Nephron progenitor cell (in vitro differentiated cells): ENCODE results near the gene RAD51B.
A peak's percentile ranks its signal among the peaks of the same experiment; 100 is the strongest.
"Not testable (repeated sequence)": the region's sequence is repeated elsewhere in the genome, so short reads cannot be mapped to it uniquely, and the experiment has no call there.

ENCODE experiments used
- DNase-seq: peaks from one replicate; pipeline ENCODE4 v3.0.0; 2021
- H3K27ac Mint-ChIP-seq: 2 replicates; pipeline ENCODE4 v1.8.0; 2021; ENCODE audit warnings: mild to moderate bottlenecking, moderate library complexity, mixed read lengths
- H3K27me3 Mint-ChIP-seq: 2 replicates; pipeline ENCODE4 v1.8.0; 2021; ENCODE audit warnings: mild to moderate bottlenecking, low read depth, mixed read lengths; ENCODE audit not compliant: poor library complexity
- H3K36me3 Mint-ChIP-seq: 2 replicates; pipeline ENCODE4 v1.8.0; 2021; ENCODE audit warnings: low read depth, mixed read lengths
- H3K4me1 Mint-ChIP-seq: 2 replicates; pipeline ENCODE4 v1.8.0; 2021; ENCODE audit warnings: mixed read lengths
- H3K4me3 Mint-ChIP-seq: 2 replicates; pipeline ENCODE4 v1.8.0; 2021; ENCODE audit warnings: mild to moderate bottlenecking, moderate library complexity, mixed read lengths
- H3K9me3 Mint-ChIP-seq: 2 replicates; pipeline ENCODE4 v1.8.0; 2021; ENCODE audit warnings: mild to moderate bottlenecking, moderate library complexity, mixed read lengths
- CTCF ChIP-seq: fragments of 200-600 bp; sonication (generic); IDR thresholded peaks from 2 replicates; pipeline ENCODE4 v1.5.0; 2021; ENCODE audit warnings: antibody characterized with exemption

Gene RAD51B

DNA sequence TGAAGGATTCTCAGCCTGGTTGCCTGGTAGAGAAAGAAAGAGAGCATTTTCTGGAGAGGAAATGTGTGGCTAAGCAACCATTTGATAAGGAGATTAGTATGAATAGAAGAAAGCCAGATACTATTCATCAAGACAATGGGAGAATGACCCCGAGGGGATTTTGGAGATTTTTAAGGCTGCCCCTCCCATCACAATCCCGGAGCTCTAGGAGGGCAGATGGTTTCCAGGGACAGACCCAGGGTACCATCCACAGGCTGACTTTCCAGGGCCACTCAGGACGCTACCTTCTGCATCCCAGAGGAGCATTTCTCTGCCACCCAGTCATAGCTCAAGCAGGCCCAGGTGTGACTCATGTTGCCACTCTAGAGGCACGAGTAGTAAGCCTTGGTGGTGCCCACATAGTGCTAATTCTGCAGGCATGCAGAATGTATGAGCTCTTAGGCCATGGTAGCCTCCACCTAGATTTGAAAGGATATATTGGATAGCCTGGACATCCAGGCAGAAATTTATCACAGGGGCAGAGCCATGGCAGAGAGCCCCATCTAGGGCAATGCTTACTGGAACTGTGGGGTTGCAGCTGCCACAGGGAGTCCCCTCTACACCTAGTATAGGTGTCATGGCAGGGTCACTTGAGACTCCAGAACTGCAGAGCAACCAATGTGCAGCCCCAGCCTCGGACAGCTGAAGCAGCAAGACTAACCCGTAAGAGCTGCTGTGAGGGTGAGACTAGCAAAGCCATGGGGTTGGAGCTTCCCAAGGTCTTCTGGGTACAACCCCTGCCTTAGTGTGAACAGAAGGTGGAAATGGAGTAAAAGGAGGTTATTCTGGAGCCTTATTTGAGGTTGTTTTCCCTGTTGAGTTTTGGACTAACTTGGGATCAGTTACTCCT is 607.3 kb downstream of the RAD51B start:
- no peaks in the 10 kb centered on the region for H3K27me3 Mint-ChIP-seq
- TF ChIP-seq CTCF: no peak
- peaks cover 59% of the 10 kb centered on the region for H3K9me3 Mint-ChIP-seq
- H3K27ac Mint-ChIP-seq: peak overlapping the region; percentile 27
- H3K4me1 Mint-ChIP-seq: peaks cover 5% of the 10 kb centered on the region
- H3K4me3 Mint-ChIP-seq: no peak overlapping the region
- H3K36me3 Mint-ChIP-seq: peaks cover 41% of the 10 kb centered on the region
- DNase-seq: no peak

DNA sequence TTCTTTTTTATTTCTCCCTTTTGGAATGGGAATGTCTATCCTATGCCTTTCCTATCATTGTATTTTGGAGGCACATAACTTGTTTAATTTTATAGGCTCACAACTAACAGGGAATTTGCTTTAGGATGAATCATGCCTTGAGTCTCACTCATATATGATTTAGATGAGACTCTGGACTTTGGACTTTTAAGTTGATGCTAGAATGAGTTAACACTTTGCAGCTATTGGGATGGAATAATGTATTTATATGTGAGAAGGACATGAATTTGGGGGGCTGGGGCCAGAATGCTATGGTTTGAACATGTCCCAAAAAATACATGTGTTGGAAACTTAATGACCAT is 607.9 kb downstream of the RAD51B start:
- Mint-ChIP-seq H3K4me1 (peaks cover 4% of the 10 kb centered on the region), H3K27me3 (no peaks in the 10 kb centered on the region)
- no peak for TF ChIP-seq CTCF

DNA sequence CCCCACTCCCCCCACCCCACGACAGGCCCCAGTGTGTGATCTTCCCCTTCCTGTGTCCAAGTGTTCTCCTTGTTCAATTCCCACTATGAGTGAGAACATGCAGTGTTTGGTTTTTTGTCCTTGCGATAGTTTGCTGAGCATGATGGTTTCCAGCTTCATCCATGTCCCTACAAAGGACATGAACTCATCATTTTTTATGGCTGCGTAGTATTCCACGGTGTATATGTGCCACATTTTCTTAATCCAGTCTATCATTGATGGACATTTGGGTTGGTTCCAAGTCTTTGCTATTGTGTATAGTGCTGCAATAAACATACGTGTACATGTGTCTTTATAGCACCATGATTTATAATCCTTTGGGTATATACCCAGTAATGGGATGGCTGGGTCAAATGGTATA is 609.3 kb downstream of the RAD51B start:
- H3K27me3 Mint-ChIP-seq, H3K4me1 Mint-ChIP-seq, H3K4me3 Mint-ChIP-seq, H3K27ac Mint-ChIP-seq, DNase-seq: not testable (repeated sequence)
- Mint-ChIP-seq H3K9me3 (peaks cover 72% of the 10 kb centered on the region), H3K36me3 (peaks cover 53% of the 10 kb centered on the region)

More for the DNA sequence above, 607.9 kb downstream of the RAD51B start:
- peaks cover 62% of the 10 kb centered on the region for H3K9me3 Mint-ChIP-seq
- H3K4me3 Mint-ChIP-seq: no peak overlapping the region
- no peak overlapping the region for H3K27ac Mint-ChIP-seq
- DNase-seq: no peak
- peaks cover 44% of the 10 kb centered on the region for H3K36me3 Mint-ChIP-seq

- not testable (repeated sequence) for DNase-seq
These were observed 614.6 kb downstream of the RAD51B start for GRCh38 chr14:68434173-68434572.

DNA sequence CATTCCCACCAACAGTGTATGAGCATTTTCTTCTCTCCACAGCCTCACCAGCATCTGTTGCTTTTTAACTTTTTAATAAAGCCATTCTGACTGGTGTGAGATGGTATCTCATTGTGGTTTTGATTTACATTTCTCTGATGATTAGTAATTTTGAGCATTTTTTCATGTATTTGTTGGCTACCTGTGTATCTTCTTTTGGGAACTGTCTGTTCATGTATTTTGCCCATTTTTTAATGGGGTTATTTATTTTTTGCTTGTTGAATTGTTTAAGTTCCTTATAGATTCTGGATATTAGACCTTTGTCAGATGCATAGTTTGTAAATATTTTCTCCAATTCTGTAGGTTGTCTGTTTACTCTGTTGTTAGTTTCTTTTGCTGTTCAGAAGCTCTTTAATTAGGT is 616.1 kb downstream of the RAD51B start:
- not testable (repeated sequence) for DNase-seq, H3K27me3 Mint-ChIP-seq, H3K4me3 Mint-ChIP-seq, H3K27ac Mint-ChIP-seq
- H3K36me3 Mint-ChIP-seq: peaks cover 46% of the 10 kb centered on the region
- H3K9me3 Mint-ChIP-seq: peaks cover 51% of the 10 kb centered on the region
- H3K4me1 Mint-ChIP-seq: peaks cover 17% of the 10 kb centered on the region

More at GRCh38 chr14:68434173-68434572, 614.6 kb downstream of the RAD51B start:
- H3K27ac Mint-ChIP-seq, H3K27me3 Mint-ChIP-seq, H3K4me3 Mint-ChIP-seq: not testable (repeated sequence)
- peaks cover 17% of the 10 kb centered on the region for H3K4me1 Mint-ChIP-seq
- H3K36me3 Mint-ChIP-seq: peaks cover 59% of the 10 kb centered on the region
- peaks cover 64% of the 10 kb centered on the region for H3K9me3 Mint-ChIP-seq

DNA sequence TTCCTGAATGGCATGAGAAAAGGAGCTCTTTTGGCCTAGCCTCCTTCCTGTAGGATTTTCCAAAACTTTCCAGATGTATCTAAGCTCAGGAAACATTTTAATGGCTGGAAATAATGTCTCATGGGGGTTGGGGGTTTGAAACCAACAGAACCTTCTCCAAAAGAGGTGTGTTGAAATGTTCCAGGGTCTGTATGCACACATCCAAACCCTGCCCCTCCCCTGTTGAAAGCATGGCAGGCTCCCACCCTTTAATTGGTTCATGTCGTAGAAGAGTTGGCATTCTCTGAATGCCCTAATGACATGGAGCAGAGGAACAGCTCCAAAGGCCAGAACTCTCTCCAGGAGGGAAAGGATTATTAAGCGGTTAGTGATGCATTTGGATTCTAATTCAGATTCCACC is 620.1 kb downstream of the RAD51B start:
- TF ChIP-seq CTCF: no peak
- peaks cover 19% of the 10 kb centered on the region for H3K36me3 Mint-ChIP-seq
- H3K4me3 Mint-ChIP-seq: no peak overlapping the region
- no peak for DNase-seq
- no peaks in the 10 kb centered on the region for H3K27me3 Mint-ChIP-seq
- H3K9me3 Mint-ChIP-seq: peaks cover 21% of the 10 kb centered on the region
- no peak overlapping the region for H3K27ac Mint-ChIP-seq
- H3K4me1 Mint-ChIP-seq: peaks cover 9% of the 10 kb centered on the region

DNA sequence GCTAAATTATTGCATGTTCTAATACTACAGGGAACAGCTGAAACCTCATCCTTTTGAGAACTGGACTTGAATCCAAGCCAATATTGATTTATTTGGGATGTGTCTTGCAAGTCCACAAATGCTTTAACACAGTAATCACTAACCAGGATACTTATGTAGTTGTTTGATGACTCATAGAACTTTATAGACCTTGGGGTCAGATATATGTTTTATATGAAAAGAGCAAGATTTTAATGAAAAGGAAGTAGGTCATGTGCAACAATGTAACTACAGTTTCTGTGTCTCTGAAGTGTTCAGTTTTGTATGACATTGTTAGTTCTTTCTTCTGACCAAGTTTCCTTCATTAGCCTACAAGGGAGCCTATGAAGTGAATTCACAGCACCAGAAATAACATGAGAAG is 621.2 kb downstream of the RAD51B start:
- peaks cover 10% of the 10 kb centered on the region for H3K9me3 Mint-ChIP-seq

More for the DNA sequence above, 621.2 kb downstream of the RAD51B start:
- Mint-ChIP-seq H3K4me1 (peaks cover 9% of the 10 kb centered on the region), H3K4me3 (no peak overlapping the region), H3K27me3 (no peaks in the 10 kb centered on the region), H3K27ac (no peak overlapping the region), H3K36me3 (peaks cover 11% of the 10 kb centered on the region)
- no peak for DNase-seq
- TF ChIP-seq CTCF: no peak
